WI38 (cell line): ENCODE measurements around the gene ANKH.

ENCODE experiments used
- H3K4me3 ChIP-seq: 2 replicates; pipeline ENCODE4 v1.5.1; 2011; ENCODE audit warnings: low read depth, mild to moderate bottlenecking, control low read depth, low read length
- TF ChIP-seq, protein P1 (sequence below): IDR thresholded peaks from 2 replicates; pipeline ENCODE4 v1.5.1; 2012; ENCODE audit warnings: low read depth, mild to moderate bottlenecking, control low read depth, low read length

Gene ANKH

DNA sequence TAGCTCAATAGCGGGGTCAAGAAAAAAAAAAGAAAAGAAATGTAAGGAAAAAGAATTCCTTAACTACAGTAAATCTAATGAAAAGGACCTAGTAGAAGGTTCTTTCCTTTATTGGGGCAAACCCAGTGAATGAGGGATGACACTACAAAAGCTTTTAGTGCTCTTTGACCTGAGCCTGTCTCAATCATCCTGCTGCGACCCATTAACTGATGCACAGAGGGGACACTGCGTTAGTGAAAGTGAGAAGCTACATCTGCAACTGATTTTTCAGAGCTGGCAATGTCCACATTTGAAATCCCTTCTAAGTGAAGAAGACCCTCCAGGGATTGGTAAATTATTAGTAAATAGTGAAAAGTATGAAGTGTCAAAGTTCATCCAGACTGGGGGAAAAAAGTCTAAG, 106.0 kb downstream of the ANKH start:
- TF ChIP-seq, protein P1, sequence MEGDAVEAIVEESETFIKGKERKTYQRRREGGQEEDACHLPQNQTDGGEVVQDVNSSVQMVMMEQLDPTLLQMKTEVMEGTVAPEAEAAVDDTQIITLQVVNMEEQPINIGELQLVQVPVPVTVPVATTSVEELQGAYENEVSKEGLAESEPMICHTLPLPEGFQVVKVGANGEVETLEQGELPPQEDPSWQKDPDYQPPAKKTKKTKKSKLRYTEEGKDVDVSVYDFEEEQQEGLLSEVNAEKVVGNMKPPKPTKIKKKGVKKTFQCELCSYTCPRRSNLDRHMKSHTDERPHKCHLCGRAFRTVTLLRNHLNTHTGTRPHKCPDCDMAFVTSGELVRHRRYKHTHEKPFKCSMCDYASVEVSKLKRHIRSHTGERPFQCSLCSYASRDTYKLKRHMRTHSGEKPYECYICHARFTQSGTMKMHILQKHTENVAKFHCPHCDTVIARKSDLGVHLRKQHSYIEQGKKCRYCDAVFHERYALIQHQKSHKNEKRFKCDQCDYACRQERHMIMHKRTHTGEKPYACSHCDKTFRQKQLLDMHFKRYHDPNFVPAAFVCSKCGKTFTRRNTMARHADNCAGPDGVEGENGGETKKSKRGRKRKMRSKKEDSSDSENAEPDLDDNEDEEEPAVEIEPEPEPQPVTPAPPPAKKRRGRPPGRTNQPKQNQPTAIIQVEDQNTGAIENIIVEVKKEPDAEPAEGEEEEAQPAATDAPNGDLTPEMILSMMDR = no peak
- H3K4me3 ChIP-seq = no peak overlapping the region

DNA sequence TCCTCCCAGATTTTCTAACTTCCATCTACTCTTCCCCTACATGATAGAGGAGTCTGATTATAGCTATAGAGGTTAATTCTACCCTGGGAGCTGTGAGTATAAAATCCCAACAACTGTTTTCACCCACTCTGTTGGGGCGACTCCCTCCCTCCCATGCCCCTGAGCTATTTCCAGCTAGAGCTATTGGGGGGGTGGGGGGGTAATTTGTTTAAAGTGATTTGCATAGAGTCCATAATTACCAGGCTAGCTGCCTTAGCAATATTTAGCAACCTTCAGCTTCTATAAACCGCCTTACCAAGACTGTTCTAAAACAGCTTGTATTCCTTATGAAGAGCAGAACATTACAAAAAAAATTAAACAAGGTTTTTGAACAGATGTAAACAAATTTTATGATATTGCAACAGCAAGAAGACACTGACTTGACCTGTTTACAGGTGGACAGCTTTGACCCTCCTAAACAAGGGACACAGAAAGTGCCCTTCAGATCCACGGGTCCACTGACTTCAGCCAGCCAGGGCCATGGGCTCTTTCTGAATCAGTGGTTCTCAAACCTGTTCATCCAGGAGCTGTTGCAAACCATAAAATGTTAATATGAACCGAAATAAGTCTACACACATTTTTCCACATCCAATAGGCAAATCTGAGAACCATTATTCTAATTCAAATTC, 108.9 kb downstream of the ANKH start:
- TF ChIP-seq, protein P1 = no peak
- H3K4me3 ChIP-seq = no peak overlapping the region

DNA sequence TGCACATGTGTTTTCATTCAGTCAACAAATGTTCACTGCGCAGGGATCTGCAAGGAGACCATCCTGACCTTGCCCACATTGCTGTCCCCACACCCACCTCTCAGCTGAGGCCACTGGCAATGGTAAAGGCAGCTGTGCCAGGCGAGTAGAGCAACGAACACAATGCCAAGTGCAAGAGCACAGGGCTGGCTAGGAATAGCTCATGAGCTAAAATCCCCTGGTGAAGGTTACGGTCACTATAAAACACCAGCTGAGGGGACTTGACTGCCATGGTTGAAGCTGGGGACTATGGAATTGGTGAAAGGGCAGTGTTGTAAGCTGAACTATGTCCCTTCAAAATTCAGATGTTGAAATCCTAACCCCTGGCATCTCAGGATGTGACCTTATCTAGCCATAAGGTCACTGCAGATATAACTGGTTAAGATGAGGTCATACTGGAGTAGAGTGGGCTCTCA, 111.0 kb downstream of the ANKH start:
- TF ChIP-seq, protein P1 = no peak
- H3K4me3 ChIP-seq = no peak overlapping the region

DNA sequence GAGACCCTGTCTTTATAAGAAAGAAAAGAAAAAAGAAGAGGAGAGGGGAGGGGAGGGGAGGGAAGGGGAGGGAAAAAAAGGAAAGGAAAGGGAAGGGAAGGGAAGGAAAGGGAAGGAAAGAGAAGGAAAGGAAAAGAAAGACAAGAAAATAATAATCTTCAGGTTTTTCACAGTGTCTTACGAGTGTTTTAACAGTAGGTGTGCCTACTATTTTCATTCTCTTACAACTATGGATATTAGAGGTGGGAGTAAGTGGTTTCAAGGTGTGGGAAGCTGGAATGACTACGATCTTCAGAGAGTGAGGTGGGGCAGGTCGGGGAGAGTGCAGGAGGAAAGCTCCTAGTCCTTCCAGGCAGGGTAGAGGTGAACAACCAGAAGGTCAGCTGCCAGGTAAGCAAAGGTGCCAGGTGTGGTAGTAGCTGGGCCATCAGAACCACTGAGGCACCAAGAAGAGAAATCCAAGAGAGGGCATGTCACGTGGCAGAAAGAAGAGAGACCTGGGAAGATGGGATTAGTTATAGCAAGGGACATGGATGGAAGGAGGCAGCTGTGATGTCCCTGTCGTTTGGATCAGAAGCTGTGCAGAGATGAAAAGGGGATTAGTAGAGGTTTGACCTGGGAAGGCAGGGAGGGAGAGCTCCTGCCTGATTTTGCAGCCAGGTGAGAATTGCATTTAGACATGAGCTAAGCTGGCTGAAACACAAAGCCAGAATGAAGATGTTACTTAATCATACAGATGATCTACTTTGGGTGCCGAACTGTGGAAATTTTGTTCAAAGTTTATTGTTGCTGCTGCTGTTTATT, 111.6 kb downstream of the ANKH start:
- H3K4me3 ChIP-seq = no peak overlapping the region
- TF ChIP-seq, protein P1 = no peak

DNA sequence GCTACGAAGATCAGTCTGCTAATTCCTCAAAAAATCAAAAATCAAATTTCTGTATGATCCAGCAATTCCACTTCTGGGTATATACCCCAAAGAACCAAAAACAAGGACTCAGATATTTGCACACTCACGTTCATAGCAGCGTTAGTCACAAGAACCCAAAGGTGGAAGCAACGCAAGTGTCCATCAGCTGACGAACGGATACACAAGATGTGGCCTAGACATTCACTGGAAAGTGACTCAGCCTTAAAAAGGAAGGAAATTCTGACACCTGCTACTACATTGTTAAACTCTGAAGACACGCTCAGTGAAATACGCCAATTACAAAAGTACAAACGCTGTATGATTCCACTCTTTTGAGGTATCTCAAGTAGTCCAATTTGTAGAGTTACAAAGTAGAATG, 113.7 kb downstream of the ANKH start:
- H3K4me3 ChIP-seq = no peak overlapping the region
- TF ChIP-seq, protein P1 = no peak

DNA sequence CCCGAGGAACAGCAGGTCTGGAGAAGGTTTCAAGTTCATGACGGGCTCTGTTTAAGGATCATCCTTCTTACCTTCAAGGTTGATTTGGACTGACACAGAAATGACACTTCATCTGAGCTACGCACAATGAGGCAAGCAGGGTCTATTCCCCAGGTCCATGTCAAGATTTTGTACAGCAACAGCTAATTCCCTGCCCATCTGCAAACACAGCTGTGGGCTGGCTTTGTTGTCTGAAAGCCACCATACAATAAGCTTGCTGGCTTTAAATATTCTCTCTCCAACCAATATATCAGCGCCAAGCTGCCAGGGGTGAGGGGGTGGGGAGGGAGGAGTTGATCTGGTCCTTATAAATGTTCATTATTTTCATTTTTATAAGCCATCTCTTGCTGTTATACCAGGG, 115.1 kb downstream of the ANKH start:
- TF ChIP-seq, protein P1 = no peak
- H3K4me3 ChIP-seq = no peak overlapping the region

DNA sequence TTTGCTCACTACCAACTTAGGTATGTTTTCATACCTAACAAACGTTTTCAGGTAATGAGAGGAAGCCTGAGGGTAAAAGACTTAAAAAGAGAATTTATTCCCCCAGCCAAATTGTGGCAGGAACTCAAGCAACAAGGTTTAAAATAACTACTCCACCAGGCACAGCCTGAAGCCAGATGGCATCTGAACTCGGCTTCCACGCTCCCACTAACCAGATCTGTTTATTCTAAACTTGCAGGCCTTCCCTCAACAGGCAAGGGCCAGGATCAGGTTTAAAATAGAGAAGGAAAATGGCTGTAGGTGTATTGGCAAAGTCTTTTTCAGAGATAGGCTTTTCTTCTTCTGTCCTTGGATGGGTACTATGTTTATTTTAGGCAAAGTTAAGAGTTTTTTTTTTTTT, 117.6 kb downstream of the ANKH start:
- H3K4me3 ChIP-seq = no peak overlapping the region
- TF ChIP-seq, protein P1 = no peak
